ENCODE measurements around the gene CBX4. TPM values are rescaled to one million over a fixed set of nuclear protein-coding genes. Genes with fewer than 3 reads are reported as not detected.

The CBX4 gene
- total and polyA plus RNA-seq, 4 donors = 2.5 to 13.4 (median 9.4) TPM

- Histone ChIP-seq H3K36me3 (ENCODE audit: control insufficient read depth in 1 of 2, insufficient read depth in 2 of 2, low read length in 1 of 2) (no peaks in the 10 kb centered on the region), H3K4me1 (ENCODE audit: control insufficient read depth in 1 of 2, insufficient read depth in 2 of 2, low read length in 2 of 2) (no peaks in the 10 kb centered on the region), H3K27me3 (ENCODE audit: control insufficient read depth in 1 of 2, insufficient read depth in 2 of 2, low read length in 1 of 2) (no peaks in the 10 kb centered on the region), H3K4me3 (ENCODE audit: low read length in 2 of 2) (no peak overlapping the region), H3K9me3 (ENCODE audit: control insufficient read depth, low read length) (no peaks in the 10 kb centered on the region), H3K27ac (ENCODE audit: low read depth in 1 of 2, low read length in 2 of 2) (no peak overlapping the region)
- DNase-seq (peak; percentile 39 to 63), ATAC-seq (ENCODE audit: low FRiP score) (no peak)
- WGBS, 2 donors = 61 to 68% methylated on average over 13 of the region's 13 CpGs
- intact Hi-C loops (cut with DNase I) = no loop called here
These were observed 23.7 kb upstream of the CBX4 start for GRCh38 chr17:79862771-79863440.

- ATAC-seq (ENCODE audit: low FRiP score) = no peak
These were observed 23.0 kb upstream of the CBX4 start for GRCh38 chr17:79862238-79862637.

DNA sequence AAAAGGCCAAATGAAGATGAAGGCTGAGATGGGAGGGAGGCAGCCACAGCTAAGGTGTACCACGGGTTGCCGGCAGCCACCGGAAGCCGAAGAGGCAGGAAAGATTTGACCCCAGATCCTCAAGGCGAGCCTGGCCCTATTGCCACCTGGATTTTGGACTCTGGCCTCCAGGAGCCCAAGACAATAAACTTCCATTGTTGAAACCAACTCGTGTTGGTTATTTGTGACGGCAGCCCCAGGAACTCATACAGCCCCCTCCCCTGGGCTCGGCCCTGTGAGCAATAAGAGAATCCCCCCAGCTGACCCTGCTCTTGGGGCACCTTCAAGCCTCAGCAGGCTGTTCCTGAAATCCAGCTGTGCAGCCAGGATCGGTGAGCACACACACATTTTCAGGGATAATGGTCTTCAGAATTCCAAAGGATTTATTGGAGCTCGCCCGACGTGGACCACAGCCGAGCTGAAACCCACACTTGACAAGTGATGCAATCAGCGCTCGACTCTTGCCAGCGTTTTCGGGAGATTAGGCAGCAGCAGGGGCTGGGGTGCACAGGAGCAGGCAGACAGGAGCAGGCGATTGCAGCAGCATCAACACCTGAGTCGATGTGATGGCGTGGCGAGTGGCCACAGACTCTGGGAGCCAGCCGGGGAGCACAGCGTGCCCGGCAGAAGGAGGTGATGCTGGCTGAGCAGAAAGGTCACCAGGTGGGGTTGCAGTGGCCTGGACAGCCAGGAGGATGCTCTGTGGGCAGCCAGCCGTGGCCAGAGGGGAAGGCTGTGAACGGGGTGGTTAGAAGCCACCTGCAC, 22.4 kb upstream of the CBX4 start:
- intact Hi-C loops (cut with DNase I) = no loop called here
- Histone ChIP-seq H3K4me1 (ENCODE audit: control insufficient read depth in 1 of 2, insufficient read depth in 2 of 2, low read length in 2 of 2) (no peaks in the 10 kb centered on the region), H3K9me3 (ENCODE audit: control insufficient read depth, low read length) (no peaks in the 10 kb centered on the region), H3K27ac (ENCODE audit: low read depth in 1 of 2, low read length in 2 of 2) (no peak overlapping the region), H3K4me3 (ENCODE audit: low read length in 2 of 2) (no peak overlapping the region), H3K36me3 (ENCODE audit: control insufficient read depth in 1 of 2, insufficient read depth in 2 of 2, low read length in 1 of 2) (no peaks in the 10 kb centered on the region), H3K27me3 (ENCODE audit: control insufficient read depth in 1 of 2, insufficient read depth in 2 of 2, low read length in 1 of 2) (no peaks in the 10 kb centered on the region)
- WGBS, 2 donors = 65% methylated on average over 26 of the region's 26 CpGs
- ATAC-seq (ENCODE audit: low FRiP score) (no peak), DNase-seq (peak; percentile 37 to 68)

More at GRCh38 chr17:79862238-79862637, 23.0 kb upstream of the CBX4 start:
- H3K36me3 ChIP-seq (ENCODE audit: control insufficient read depth in 1 of 2, insufficient read depth in 2 of 2, low read length in 1 of 2) = no peaks in the 10 kb centered on the region
- H3K27ac ChIP-seq (ENCODE audit: low read depth in 1 of 2, low read length in 2 of 2) = no peak overlapping the region
- H3K4me3 ChIP-seq (ENCODE audit: low read length in 2 of 2) = no peak overlapping the region
- no peaks in the 10 kb centered on the region for H3K9me3 ChIP-seq (ENCODE audit: control insufficient read depth, low read length)
- no peaks in the 10 kb centered on the region for H3K4me1 ChIP-seq (ENCODE audit: control insufficient read depth in 1 of 2, insufficient read depth in 2 of 2, low read length in 2 of 2)
- peak; percentile 14 to 23 for DNase-seq
- H3K27me3 ChIP-seq (ENCODE audit: control insufficient read depth in 1 of 2, insufficient read depth in 2 of 2, low read length in 1 of 2) = no peaks in the 10 kb centered on the region
- intact Hi-C loops (cut with DNase I) = no loop called here
- 37 to 38% methylated on average over 5 of the region's 5 CpGs for WGBS, 2 donors

DNA sequence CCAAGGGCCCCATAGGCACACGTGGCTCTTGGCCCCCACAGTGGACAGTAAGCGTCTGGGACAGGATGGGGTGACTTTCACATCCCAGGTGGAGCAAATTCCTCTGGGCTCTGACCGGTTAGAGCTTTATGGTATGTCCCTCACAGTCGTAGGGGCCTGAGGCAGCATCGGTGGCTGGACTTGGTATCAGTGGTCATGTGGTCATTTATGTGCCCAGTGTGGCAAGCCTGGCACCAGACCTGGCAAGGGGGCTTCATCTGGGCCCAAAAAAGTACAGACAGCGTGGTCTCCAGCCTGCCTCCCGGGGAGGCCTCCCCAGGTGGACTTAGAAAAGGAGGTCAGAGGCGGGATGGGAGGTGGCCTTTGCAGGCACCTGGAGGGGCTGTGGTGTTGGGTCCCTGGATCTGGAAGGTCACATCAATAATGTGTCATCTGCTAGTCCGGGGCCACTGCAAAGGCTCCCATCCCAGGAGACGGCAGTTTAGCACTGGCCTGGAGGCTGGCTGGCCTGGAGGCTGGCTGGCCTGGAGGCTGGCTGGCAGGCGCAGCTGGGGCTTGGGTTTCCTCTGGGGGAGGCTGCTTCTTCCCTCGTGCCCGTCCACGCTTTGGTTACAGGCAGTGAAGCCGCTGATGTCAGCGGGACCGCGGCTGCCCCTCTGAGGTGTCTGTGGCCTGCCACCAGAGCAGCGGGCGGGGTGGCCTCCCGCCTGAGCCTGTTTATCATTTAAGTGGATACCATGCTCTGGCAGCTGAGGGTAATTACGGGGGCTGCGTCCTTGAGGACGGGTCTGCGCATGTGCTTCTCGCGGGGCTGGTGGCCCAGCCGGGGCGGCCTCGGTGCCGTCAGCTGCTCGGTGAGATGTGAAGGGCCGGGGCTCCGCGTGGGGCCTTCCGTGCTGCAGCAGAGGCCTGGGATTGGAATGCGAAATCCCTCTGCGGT, 20.7 kb upstream of the CBX4 start:
- Histone ChIP-seq H3K4me3 (ENCODE audit: low read length in 2 of 2) (no peak overlapping the region), H3K27ac (ENCODE audit: low read depth in 1 of 2, low read length in 2 of 2) (no peak overlapping the region), H3K4me1 (ENCODE audit: control insufficient read depth in 1 of 2, insufficient read depth in 2 of 2, low read length in 2 of 2) (no peaks in the 10 kb centered on the region), H3K27me3 (ENCODE audit: control insufficient read depth in 1 of 2, insufficient read depth in 2 of 2, low read length in 1 of 2) (no peaks in the 10 kb centered on the region), H3K36me3 (ENCODE audit: control insufficient read depth in 1 of 2, insufficient read depth in 2 of 2, low read length in 1 of 2) (no peaks in the 10 kb centered on the region), H3K9me3 (ENCODE audit: control insufficient read depth, low read length) (no peaks in the 10 kb centered on the region)
- WGBS, 2 donors = 83 to 87% methylated on average over 38 of the region's 38 CpGs
- DNase-seq (peak; percentile 38 to 67), ATAC-seq (ENCODE audit: low FRiP score) (peak; percentile 38)
- intact Hi-C loops (cut with DNase I) = no loop called here

DNA sequence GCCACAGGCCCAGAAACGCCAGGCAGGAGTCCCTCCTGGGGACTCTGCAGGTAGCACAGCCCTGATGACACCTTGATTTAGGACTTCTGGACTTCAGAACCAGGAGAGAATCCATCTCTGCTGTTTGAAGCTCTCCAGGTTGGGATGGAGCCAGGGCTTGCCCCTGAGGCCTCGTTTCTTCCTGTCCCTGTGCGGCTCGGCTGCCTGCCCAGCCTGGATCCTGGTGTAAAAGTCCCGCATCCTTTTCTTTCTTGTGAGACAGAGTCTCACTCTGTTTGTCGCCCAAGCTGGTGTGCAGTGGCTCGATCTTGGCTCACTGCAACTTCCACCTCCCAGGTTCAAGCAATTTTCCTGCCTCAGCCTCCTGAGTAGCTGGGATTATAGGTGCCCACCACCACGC, 17.9 kb upstream of the CBX4 start:
- peak in 1 of 2 donors; percentile 20 for DNase-seq
- H3K27me3 ChIP-seq (ENCODE audit: control insufficient read depth in 1 of 2, insufficient read depth in 2 of 2, low read length in 1 of 2) = no peaks in the 10 kb centered on the region
- no peak overlapping the region for H3K4me3 ChIP-seq (ENCODE audit: low read length in 2 of 2)
- intact Hi-C loops (cut with DNase I) = no loop called here
- no peaks in the 10 kb centered on the region for H3K9me3 ChIP-seq (ENCODE audit: control insufficient read depth, low read length)
- no peak for ATAC-seq (ENCODE audit: low FRiP score)
- 90 to 94% methylated on average over 8 of the region's 8 CpGs for WGBS, 2 donors
- no peak overlapping the region for H3K27ac ChIP-seq (ENCODE audit: low read depth in 1 of 2, low read length in 2 of 2)
- no peaks in the 10 kb centered on the region for H3K36me3 ChIP-seq (ENCODE audit: control insufficient read depth in 1 of 2, insufficient read depth in 2 of 2, low read length in 1 of 2)
- H3K4me1 ChIP-seq (ENCODE audit: control insufficient read depth in 1 of 2, insufficient read depth in 2 of 2, low read length in 2 of 2) = no peaks in the 10 kb centered on the region

DNA sequence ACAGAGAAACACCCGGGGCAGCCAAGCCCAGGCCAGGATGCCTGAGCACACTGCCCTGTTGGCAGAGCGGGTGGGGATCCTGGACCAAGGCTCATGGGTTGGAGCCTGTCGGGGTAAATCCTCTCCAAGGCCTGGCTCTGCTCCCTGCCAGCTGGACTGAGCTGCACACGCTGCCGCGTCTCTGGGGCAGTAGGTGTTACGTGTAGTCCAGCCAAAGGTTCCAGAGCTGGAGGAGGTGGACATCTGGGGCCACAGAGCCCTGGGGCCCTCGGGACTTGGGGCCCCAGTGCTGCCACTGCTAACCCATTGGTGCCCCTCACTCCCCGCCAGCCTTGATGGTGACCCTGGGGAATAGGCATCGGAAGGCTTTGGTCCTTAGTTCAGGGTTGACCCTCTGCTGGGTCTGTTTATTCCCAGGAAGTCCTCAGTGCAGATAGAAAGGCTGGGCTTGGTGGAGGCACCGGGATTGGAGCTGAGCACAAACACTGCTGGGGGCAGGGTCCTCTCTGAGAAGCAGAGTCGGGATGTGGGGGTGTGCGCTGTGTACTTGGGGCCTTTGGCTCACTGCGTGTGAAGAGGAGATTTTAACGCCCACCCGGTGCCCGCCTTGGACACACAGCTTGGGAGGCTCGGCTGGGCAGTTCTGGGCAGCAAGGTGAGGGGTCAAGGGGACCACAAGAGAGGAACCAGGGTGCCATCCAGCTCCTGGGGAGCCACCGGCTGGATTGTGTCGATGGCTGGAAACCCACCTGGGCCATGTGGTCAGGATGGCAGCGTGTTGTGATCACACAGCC, 16.3 kb upstream of the CBX4 start:
- Histone ChIP-seq H3K36me3 (ENCODE audit: control insufficient read depth in 1 of 2, insufficient read depth in 2 of 2, low read length in 1 of 2) (no peaks in the 10 kb centered on the region), H3K27ac (ENCODE audit: low read depth in 1 of 2, low read length in 2 of 2) (no peak overlapping the region), H3K9me3 (ENCODE audit: control insufficient read depth, low read length) (no peaks in the 10 kb centered on the region), H3K27me3 (ENCODE audit: control insufficient read depth in 1 of 2, insufficient read depth in 2 of 2, low read length in 1 of 2) (no peaks in the 10 kb centered on the region), H3K4me3 (ENCODE audit: low read length in 2 of 2) (no peak overlapping the region), H3K4me1 (ENCODE audit: control insufficient read depth in 1 of 2, insufficient read depth in 2 of 2, low read length in 2 of 2) (no peaks in the 10 kb centered on the region)
- peak in 1 of 2 donors; percentile 45 for DNase-seq
- 59 to 60% methylated on average over 21 of the region's 21 CpGs for WGBS, 2 donors
- intact Hi-C loops (cut with DNase I) = no loop called here
- ATAC-seq (ENCODE audit: low FRiP score) = no peak

DNA sequence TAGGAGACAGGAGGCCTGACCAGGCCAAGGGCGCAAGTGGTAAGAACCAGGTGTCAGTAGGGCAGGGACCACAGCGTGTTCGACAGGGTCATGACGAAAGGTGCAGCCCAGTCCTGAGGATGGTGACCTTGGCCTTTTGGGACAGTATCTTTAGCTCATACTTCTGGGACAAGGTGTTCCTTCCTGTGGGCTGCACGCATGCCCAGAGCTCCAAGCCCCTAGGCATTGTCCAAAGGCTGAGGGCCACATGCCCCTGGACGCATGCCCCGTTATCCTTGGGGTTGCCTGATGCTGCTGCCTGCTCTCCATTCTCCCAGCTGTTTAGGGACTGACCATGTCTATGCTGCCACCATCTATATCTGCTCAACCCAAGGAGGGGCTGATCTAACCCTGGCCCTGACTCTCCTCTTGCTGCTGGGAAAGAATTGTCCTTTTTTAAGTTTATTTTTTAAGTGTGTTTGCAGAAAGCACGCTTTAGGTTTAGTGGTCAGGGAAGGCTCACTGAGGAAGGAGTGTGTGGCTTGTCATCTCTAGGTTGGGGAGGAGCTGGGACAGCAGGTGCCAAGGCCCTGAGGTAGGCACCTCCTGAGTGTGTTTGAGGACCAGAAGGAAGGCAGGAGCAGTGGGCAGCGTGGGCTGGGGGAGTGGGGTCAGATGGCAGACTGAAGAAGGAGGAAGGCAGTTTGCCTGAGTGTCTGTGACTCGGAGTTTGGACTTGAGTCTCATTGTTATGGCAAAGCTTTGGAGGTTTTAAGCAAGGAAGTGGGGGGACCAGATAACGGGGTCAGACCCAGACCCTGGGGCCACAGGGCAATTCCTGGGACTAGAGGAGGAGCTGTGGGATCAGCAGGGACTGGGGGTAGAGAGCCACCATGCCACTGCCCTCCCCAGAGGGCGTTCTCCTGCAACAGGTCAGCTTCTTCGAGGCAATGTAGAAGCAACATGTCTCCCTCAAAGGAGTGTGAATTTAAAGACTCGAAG, 15.1 kb upstream of the CBX4 start:
- no peaks in the 10 kb centered on the region for H3K9me3 ChIP-seq (ENCODE audit: control insufficient read depth, low read length)
- DNase-seq (no peak), ATAC-seq (ENCODE audit: low FRiP score) (no peak)
- H3K4me3 ChIP-seq (ENCODE audit: low read length in 2 of 2) = no peak overlapping the region
- 81 to 82% methylated on average over 14 of the region's 14 CpGs for WGBS, 2 donors
- no peaks in the 10 kb centered on the region for H3K27me3 ChIP-seq (ENCODE audit: control insufficient read depth in 1 of 2, insufficient read depth in 2 of 2, low read length in 1 of 2)
- H3K4me1 ChIP-seq (ENCODE audit: control insufficient read depth in 1 of 2, insufficient read depth in 2 of 2, low read length in 2 of 2) = no peaks in the 10 kb centered on the region
- H3K36me3 ChIP-seq (ENCODE audit: control insufficient read depth in 1 of 2, insufficient read depth in 2 of 2, low read length in 1 of 2) = no peaks in the 10 kb centered on the region
- intact Hi-C loops (cut with DNase I) = no loop called here
- H3K27ac ChIP-seq (ENCODE audit: low read depth in 1 of 2, low read length in 2 of 2) = no peak overlapping the region
